HG02571 (cell line): ENCODE measurements around the gene DOK1.
"Not testable (repeated sequence)": the region's sequence is repeated elsewhere in the genome, so short reads cannot be mapped to it uniquely, and the experiment has no call there.

ENCODE experiments used
- ATAC-seq: cut with Tn5 transposase; IDR thresholded peaks from one replicate; pipeline ENCODE4 v1.9.1; 2021; ENCODE audit warnings: mild to moderate bottlenecking, moderate library complexity; ENCODE audit not compliant: unreplicated experiment

The DOK1 gene

DNA sequence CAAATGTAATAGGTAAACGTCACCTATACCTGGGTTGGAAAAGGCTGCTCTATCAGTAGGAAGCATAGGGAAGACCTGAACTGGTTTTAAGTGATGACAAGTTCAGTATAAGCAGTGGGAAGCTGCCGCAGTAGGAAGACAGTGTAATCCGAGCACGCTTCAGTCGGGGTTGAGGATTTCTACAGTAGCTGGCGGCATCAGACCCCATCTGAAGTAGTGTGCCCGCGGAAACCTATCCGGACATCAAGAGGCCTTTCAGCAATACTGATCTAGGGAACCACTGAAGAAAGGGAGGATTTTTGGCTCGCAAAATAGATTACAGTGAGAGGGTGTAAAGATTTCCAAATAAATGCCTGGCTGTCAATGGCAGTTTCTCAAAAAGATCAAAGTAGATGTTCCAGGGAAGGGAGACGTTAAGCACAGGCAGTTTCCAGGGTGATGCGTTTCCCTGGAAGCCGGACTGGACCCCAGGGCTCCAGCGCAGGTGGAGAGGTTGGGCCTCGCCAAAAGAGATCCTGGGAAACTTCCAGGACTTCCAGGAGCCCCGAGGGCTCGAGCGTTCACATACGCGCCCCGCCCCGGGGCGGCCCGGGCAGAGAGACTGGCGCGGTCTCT lies 6.1 kb upstream of the DOK1 start:
- ATAC-seq, result no peak

DNA sequence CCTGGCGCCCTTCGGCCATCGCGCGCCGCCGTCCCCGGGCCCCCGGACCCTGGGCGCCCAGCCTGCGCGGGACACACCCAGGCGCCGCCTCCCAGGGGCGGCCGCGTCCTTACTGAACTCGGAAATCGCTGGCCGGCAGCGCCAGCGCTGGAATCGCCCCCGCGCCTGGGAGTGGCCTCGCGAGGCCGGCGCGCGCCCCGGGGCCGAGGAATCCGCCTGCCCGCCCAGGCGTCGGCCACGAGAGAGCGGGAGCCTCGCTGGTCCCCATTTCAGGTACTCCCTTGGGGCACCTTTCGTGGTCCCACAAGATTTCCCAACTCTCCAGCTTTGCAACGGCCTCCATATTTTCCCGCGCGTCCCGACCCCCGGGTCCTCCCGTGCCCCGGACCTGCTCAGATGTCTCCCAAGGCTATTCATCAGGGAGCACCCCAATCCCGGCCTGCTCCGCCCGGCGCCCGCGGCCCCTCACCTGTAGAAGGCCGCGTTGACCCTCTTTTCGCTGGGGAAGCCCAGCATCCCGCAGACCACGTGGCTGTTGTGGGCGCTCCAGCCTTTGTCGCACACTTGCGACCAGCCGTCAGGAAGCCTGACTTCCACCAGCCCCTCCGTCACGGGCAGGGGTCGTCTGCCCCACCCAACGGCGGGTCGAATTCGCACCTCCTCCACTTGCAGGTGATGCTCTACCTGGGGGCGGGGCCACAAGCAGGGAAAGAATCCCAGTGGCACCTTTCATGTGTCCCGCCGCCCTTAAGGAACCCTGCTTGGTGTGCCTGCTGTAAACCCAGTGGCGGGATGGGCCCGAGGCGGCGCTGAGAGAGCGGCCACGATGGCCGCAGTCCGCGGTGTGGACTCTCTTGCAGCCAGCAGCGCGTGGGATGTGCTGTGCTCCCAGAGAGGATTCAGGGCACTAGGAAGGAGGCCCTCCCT lies 5.4 kb upstream of the DOK1 start:
- no peak for ATAC-seq

- no peak for ATAC-seq
These were observed 4.3 kb upstream of the DOK1 start for GRCh38 chr2:74550231-74550630.

- ATAC-seq, result no peak
These were observed 3.0 kb upstream of the DOK1 start for GRCh38 chr2:74551530-74551929.

- no peak for ATAC-seq
These were observed 2.3 kb upstream of the DOK1 start for GRCh38 chr2:74551942-74552913.

DNA sequence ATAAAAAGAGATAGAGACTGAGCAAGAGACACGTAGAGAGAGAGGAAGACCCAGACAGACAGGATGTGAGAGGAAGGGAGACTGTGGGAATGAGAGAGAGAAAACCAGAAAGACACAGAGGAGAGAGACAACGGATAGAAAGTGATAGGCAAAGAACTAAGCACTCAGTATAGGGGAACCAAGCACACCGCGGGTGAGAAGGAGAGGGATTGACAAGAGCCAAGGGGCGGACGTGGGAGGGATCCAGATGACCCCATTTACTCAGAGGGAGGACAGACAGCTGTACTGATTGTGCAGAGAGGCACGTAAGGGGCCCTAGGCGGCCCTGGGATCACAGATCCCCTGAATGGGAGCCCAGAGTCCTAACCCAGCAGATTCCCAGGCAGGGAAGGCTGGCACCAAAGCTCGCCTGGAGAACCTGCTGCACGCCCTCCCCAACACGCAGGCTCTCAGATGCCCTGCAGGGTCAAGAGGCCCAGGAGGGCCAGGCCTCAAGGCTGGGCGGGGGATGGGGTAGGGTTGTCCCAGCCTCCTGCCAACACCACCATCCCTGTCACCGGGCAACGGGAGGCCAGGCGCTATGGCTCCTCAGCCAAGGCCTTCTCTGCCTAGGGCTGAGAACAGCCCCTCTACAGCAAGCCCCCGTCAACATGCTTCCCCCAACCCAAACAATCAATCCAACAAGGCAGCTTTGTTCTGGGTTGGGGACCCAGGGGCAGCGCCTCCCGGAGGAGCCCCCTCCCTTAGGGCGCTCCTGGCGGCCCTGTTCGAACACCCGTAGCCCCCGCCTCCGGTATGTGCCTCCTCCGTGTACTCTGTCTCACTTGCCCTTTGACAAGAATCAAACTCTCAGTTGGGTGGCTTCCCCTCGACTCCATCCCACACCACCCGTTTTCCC lies 1.4 kb upstream of the DOK1 start:
- ATAC-seq, result no peak

GRCh38 chr2:74554820-74555531 lies 456 bp downstream of the DOK1 start:
- peak; percentile 38 for ATAC-seq

- no peak for ATAC-seq
These were observed 1.1 kb downstream of the DOK1 start for GRCh38 chr2:74555610-74556103.

- ATAC-seq, result no peak
These were observed 1.6 kb downstream of the DOK1 start for GRCh38 chr2:74556159-74556558.

- ATAC-seq, result no peak
These were observed 2.4 kb downstream of the DOK1 start for GRCh38 chr2:74556831-74557370.

GRCh38 chr2:74558284-74559230 lies 4.0 kb downstream of the DOK1 start:
- ATAC-seq, result no peak

DNA sequence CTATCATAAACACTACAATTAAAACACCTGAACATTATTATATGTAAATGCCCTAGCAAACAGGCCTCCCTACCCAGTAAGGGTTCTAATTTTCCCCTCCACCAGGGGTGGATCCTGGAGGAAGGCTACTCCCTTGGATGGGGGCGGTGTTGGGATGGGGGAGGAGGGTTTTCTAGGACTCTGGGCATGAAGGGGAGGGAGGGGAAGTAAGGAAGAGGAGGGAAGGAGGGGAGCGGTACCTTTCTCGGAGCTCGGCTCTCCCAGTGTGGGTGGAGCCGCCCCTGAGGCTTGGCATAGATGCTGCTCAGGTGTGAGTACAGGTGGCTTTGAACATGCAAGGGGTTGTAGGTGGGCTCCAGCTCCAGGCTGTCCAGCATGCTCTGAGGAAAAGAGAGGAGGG lies 5.4 kb downstream of the DOK1 start:
- no peak for ATAC-seq

- no peak for ATAC-seq
These were observed 6.1 kb downstream of the DOK1 start for GRCh38 chr2:74560591-74560990.

- not testable (repeated sequence) for ATAC-seq
These were observed 6.5 kb downstream of the DOK1 start for GRCh38 chr2:74561022-74561421.

DNA sequence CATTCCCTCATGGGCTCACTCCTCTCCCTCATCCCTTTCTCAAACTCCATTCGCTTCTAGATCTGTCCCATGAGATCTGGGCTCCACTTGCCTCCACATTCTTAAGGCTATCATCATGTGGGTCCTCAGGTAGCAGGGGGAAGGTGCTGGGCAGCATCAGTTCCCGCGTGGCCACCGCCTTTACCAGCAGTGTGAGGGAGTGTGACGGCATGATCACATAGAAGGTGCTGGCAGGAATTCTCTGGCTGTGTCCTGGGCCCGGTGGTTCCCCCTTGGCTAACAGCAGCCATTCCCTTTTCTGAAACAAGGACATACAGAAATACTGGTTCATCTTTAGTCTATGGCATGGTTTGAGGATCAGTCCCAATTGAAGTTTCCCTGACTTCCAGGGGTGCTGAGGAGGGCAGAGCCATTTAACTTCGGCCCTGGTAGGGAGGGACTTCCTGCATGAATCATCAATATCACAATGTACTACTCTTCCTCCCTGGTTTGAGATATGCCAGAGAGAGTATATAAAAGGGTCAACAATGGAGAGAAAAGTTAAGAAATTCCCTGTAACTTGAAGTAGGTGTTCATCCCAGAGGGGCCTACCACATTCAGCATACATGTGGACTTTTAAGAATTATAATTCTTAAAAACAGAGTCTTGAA lies 7.7 kb downstream of the DOK1 start:
- no peak for ATAC-seq

DNA sequence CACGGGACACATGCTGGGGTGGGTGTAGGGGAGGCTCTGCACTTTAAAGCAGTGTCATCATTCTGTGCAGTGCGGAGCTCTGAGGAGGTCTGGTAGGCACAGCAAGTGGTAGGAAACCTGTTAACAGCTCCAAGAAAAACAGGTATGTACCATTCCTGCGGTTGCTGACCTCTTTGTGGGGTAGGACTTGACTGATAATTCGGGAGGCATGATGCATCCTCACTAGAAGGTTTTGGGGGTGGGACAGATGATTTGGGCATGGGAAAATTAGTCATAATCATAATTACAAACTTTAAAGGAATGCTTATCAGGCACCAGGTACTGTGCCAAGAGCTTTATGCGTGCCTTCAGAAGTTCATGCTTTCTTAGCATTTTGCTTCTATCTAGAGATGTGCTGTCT lies 9.7 kb downstream of the DOK1 start:
- ATAC-seq, result no peak

DNA sequence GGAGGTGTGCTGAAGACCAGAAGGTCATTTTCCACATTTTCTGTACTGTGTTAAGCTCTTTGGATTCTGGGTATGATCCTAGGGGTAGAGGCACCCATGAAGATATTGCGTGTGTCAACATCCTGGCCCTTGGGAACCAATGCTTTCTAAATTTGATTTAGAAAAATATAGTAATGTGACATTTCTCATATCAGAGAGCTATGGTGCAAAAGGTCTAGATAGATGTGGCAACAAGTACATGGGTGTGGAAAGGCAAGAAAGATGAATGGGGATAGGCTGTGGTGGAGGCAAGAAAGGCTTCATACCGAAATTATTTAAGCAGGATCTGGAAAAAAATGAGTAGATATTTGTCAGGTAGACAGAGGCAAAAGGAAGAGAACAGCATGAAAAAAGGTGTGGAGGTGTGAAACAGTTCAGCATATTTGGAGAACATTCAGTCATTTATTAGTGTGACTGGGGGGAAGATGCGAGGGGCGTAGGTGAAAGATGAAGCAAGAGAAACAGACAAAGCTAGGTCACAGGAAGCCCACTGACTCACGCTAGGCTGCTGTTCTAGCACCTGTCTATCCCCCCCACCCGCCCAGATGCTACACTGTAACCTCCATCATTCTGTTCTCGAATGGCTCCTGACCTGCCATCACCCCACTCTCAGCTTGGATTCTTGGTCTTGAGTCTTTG lies 11.7 kb downstream of the DOK1 start:
- no peak for ATAC-seq
